Measurements from ENCODE around the gene PTPRO.

The PTPRO gene

DNA sequence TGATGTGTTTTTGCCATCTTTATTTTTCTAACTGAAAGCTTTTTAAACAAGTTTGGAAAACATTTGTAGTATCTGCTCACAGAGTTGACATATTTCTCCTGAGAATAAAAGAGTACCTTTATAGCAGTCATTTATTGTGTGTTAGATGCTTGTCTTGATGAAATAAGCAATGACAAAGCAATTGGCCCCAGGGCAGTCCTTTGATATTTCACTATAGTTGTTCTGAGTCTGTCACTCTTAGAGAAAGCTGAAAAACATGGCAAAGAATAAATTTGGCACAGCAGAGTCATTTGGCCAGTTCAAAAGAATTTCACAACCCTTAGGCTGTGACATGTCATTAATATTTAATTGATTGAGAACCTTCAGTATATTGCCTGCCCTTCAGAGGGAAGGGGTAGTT lies 166.2 kb downstream of the PTPRO start:
- no peaks in the 10 kb centered on the region for H3K9me3 ChIP-seq (ENCODE audit: insufficient read depth, low read length)
- no peaks in the 10 kb centered on the region for H4K20me1 ChIP-seq (ENCODE audit: low read depth, low read length)
- H3K36me3 ChIP-seq (ENCODE audit: low read length): no peaks in the 10 kb centered on the region
- H3K27me3 ChIP-seq (ENCODE audit: low read length): no peaks in the 10 kb centered on the region
- H3K27ac ChIP-seq (ENCODE audit: low read depth, low read length): no peak overlapping the region
- no peak overlapping the region for H2AFZ ChIP-seq (ENCODE audit: low read depth, low read length, severe bottlenecking)
- no peaks in the 10 kb centered on the region for H3F3A ChIP-seq (ENCODE audit: insufficient read depth)
- no peaks in the 10 kb centered on the region for H3K9me2 ChIP-seq (replicated peaks; ENCODE audit: insufficient read depth, low read length)
- H3K79me2 ChIP-seq (ENCODE audit: insufficient read depth, low read length): no peaks in the 10 kb centered on the region
- H3K4me2 ChIP-seq (ENCODE audit: low read depth, low read length, poor library complexity, severe bottlenecking): no peak overlapping the region
- H3K4me3 ChIP-seq (ENCODE audit: insufficient read depth, low read length, poor library complexity, severe bottlenecking): no peak overlapping the region
- TF ChIP-seq EZH2phosphoT487 (conservative IDR thresholded peaks at IDR 0.05; ENCODE audit: low read length): no peak
- TF ChIP-seq, protein P1, sequence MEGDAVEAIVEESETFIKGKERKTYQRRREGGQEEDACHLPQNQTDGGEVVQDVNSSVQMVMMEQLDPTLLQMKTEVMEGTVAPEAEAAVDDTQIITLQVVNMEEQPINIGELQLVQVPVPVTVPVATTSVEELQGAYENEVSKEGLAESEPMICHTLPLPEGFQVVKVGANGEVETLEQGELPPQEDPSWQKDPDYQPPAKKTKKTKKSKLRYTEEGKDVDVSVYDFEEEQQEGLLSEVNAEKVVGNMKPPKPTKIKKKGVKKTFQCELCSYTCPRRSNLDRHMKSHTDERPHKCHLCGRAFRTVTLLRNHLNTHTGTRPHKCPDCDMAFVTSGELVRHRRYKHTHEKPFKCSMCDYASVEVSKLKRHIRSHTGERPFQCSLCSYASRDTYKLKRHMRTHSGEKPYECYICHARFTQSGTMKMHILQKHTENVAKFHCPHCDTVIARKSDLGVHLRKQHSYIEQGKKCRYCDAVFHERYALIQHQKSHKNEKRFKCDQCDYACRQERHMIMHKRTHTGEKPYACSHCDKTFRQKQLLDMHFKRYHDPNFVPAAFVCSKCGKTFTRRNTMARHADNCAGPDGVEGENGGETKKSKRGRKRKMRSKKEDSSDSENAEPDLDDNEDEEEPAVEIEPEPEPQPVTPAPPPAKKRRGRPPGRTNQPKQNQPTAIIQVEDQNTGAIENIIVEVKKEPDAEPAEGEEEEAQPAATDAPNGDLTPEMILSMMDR (IDR thresholded peaks at IDR 0.05; ENCODE audit: insufficient read depth, low read length, poor library complexity, severe bottlenecking): no peak
- no peak overlapping the region for H3K9ac ChIP-seq (ENCODE audit: low read length)

- Histone ChIP-seq H4K20me1 (ENCODE audit: low read depth, low read length) (no peaks in the 10 kb centered on the region), H3F3A (ENCODE audit: insufficient read depth) (no peaks in the 10 kb centered on the region), H2AFZ (ENCODE audit: low read depth, low read length, severe bottlenecking) (no peak overlapping the region), H3K79me2 (ENCODE audit: insufficient read depth, low read length) (no peaks in the 10 kb centered on the region), H3K4me2 (ENCODE audit: low read depth, low read length, poor library complexity, severe bottlenecking) (no peak overlapping the region), H3K4me3 (ENCODE audit: insufficient read depth, low read length, poor library complexity, severe bottlenecking) (no peak overlapping the region), H3K9me2 (replicated peaks; ENCODE audit: insufficient read depth, low read length) (no peaks in the 10 kb centered on the region), H3K27me3 (ENCODE audit: low read length) (no peaks in the 10 kb centered on the region), H3K27ac (ENCODE audit: low read depth, low read length) (no peak overlapping the region), H3K9me3 (ENCODE audit: insufficient read depth, low read length) (no peaks in the 10 kb centered on the region), H3K36me3 (ENCODE audit: low read length) (no peaks in the 10 kb centered on the region), H3K9ac (ENCODE audit: low read length) (no peak overlapping the region)
- TF ChIP-seq, protein P1 (IDR thresholded peaks at IDR 0.05; ENCODE audit: insufficient read depth, low read length, poor library complexity, severe bottlenecking): no peak
These were observed 172.2 kb downstream of the PTPRO start for GRCh38 chr12:15494329-15495046.

DNA sequence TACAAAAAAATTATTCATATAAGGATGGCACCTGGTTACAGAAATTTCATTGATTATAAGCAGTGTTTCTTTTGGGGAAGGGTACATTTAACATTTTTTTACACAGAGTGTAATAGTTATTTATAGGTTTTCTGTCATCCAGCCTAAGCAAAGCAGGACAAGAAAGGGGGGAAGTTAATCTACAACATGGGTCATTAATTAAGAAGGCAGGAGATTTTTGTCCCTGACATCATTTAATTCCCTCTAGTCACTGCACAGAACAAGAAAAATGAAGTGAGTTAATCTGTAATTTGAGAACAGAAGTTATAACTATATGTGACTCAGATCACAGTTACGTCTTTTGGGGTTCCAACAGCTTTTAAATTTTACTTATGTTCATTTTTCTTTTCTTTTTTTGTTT lies 173.4 kb downstream of the PTPRO start:
- H3F3A ChIP-seq (ENCODE audit: insufficient read depth): no peaks in the 10 kb centered on the region
- no peaks in the 10 kb centered on the region for H3K79me2 ChIP-seq (ENCODE audit: insufficient read depth, low read length)
- no peak overlapping the region for H3K9ac ChIP-seq (ENCODE audit: low read length)
- TF ChIP-seq, protein P1 (IDR thresholded peaks at IDR 0.05; ENCODE audit: insufficient read depth, low read length, poor library complexity, severe bottlenecking): no peak
- no peak for TF ChIP-seq EZH2phosphoT487 (conservative IDR thresholded peaks at IDR 0.05; ENCODE audit: low read length)
- no peak overlapping the region for H3K4me3 ChIP-seq (ENCODE audit: insufficient read depth, low read length, poor library complexity, severe bottlenecking)
- no peak overlapping the region for H3K4me2 ChIP-seq (ENCODE audit: low read depth, low read length, poor library complexity, severe bottlenecking)
- H3K9me3 ChIP-seq (ENCODE audit: insufficient read depth, low read length): no peaks in the 10 kb centered on the region
- no peaks in the 10 kb centered on the region for H4K20me1 ChIP-seq (ENCODE audit: low read depth, low read length)
- H3K9me2 ChIP-seq (replicated peaks; ENCODE audit: insufficient read depth, low read length): no peaks in the 10 kb centered on the region
- H3K36me3 ChIP-seq (ENCODE audit: low read length): no peaks in the 10 kb centered on the region
- no peak overlapping the region for H3K27ac ChIP-seq (ENCODE audit: low read depth, low read length)
- no peak overlapping the region for H2AFZ ChIP-seq (ENCODE audit: low read depth, low read length, severe bottlenecking)
- no peaks in the 10 kb centered on the region for H3K27me3 ChIP-seq (ENCODE audit: low read length)
